NCI-H1436 (cell line): ENCODE measurements around the gene GDPD3.
A peak's percentile ranks its signal among the peaks of the same experiment; 100 is the strongest.
"Not testable (repeated sequence)": the region's sequence is repeated elsewhere in the genome, so short reads cannot be mapped to it uniquely, and the experiment has no call there.

ENCODE experiments used
- DNase-seq: peaks from one replicate; lab custom pipeline; 2025; lab: John Stamatoyannopoulos, UW

The GDPD3 gene

GRCh38 chr16:30113031-30113710, at the start of gene GDPD3:
TSS of gene GDPD3 (minus strand) at chr16:30113537. CDS start at chr16:30113478, 59 bp downstream.
- DNase-seq, result no peak

GRCh38 chr16:30157214-30157613, 43.9 kb upstream of the GDPD3 start:
- DNase-seq, result no peak

DNA sequence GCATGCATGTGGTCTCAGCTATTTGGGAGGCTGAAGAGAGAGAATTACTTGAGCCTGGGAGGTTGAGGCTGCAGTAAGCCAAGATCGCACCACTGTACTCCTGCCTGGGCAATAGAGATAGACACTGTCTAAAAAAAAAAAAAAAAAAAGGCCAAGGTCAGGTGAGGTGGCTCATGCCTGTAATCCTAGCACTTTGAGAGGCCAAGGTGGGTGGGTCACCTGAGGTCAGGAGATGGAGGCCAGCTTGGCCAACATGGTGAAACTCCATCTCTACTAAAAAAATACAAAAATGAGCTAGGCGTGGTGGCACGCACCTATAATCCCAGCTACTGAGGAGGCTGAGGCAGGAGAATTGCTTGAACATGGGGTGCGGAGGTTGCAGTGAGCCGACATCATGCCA, 41.9 kb upstream of the GDPD3 start:
- DNase-seq, result no peak

DNA sequence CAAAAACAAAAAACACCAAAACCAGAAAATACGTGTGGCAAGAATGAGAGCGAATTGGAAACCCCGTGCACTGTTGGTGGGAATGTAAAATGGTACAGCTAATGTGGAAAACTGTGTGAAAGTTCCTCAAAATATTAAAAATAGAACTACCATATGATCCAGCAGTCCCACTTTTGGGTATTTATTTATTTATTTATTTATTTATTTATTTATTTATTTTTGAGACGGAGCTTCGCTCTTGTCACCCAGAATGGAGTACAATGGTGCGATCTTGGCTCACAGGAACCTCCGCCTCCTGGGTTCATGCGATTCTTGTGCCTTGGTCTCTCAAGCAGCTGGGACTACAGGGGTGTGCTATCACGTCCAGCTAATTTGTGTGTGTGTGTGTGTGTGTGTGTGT, 39.2 kb upstream of the GDPD3 start:
- no peak for DNase-seq

DNA sequence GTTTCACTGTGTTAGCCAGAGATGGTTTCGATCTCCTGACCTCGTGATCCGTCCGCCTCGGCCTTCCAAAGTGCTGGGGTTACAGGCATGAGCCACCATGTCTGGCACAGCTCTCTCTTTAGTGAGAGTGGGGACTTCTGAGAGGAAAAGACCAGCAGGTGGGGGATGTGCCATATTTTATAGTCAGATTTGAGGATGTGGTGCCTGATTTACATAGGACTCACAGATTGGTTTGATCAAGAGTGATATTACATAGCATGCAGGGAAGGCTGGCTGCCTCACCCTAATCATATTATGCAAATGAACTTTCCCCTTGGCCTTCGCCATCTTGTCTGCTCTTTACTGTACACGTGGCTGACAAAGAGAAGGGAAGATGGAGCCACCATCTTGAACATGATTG, 37.8 kb upstream of the GDPD3 start:
- no peak for DNase-seq

DNA sequence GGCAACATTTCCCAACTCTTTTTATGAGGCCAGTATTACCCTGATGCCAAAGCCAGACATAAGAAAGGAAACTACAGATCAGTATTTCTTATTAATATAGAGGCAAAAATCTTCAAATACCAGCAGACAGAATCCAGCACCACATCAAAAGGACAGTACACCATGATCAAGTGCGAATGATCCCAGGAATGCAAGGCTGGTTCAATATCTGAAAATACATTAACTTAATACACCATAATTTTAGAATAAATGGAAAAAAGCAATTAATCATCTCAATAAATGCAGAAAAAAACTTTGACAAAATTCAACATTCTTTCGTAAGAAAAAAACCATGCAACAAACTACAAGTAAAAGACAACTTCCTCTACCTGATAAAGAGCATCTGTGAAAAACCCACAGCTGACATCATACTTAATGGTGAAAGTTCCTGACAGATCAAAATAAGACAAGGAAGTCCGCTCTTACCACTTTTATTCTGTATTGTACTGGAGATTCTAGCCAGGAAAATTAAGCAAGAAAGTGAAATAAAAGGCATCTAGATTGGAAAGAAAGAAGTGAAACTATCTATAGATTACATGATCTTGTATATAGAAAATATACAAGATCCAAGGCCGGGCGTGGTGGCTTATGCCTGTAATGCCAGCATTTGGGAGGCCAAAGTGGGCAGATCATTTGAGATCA, 36.1 kb upstream of the GDPD3 start:
- no peak for DNase-seq

GRCh38 chr16:30147843-30148510, 34.6 kb upstream of the GDPD3 start:
- no peak for DNase-seq

GRCh38 chr16:30145657-30146056, 32.3 kb upstream of the GDPD3 start:
- DNase-seq, result no peak

DNA sequence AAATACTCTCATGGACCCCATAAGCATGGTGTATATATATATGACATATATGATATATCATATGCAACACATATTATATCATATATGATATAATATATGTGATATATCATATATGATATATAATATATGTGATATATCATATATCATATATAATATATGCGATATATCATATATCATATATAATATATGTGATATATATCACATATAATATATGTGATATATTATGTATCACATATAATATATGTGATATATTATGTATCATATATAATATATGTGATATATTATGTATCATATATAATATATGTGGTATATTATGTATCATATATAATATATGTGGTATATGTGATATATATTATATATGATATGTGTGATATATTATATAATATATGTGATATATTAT, 31.6 kb upstream of the GDPD3 start:
- no peak for DNase-seq

- DNase-seq, result no peak
These were observed 30.7 kb upstream of the GDPD3 start for GRCh38 chr16:30144017-30144416.

DNA sequence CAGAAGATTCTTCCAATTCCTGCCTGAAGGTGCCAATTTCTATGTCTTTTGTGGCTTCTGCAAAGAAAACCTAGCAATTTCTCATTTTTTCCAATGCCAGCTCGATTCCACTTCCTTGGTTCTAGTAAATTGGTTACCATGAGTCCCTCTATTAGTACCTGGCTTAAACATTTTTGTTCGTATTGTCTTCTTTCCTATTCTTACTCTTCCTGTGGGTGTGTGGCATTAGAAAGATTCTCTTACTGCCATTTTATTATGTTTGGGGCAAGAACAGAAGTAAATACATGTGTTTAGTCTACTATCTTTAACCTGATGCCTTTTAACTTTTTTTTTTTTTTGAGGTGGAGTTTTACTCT, 30.0 kb upstream of the GDPD3 start:
- no peak for DNase-seq

DNA sequence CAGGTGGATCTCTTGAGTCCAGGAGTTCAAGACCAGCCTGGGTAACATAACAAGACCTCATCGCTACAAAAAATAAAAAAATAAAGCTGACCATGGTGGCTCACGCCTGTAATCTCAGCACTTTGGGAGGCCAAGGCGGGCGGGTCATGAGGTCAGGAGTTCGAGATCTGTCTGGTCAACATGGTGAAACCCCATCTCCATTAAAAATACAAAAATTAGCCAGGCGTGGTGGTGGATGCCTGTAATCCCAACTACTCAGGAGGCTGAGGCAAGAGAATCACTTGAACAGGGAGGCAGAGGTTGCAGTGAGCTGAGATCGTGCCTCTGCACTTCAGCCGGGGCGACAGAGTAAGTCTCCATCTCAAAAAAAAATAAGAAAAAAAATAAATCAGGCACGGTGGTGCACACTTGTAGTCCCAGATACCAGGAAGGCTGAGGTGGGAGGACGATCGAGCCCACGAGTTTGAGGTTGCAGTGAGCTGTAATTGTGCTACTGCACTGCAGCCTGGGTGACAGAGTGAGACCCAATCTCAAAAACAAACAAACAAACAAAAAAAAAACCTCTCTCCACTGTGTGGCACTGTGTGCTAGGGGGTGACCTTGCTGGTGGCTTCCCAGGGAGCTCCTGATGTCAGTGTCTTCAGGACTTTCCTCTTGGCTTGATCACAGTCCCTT, 29.5 kb upstream of the GDPD3 start:
- DNase-seq, result peak; percentile 13

DNA sequence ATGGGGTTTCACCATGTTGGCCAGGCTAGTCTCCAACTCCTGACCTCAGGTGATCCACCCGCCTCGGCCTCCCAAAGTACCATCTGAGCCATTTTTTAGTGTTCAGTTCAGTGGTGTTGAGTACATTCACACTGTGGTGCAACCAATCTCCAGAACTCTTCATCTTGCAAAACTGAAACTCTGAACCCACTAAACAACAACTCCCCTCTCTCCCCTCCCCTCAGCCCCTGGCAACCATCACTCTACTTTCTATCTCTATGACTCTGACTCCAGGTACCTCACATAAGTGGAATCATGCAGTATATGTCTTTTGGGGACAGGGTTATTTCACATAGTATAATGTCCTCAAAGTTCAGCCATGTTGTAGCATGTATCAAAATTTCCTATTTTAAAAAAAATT, 28.4 kb upstream of the GDPD3 start:
- no peak for DNase-seq

DNA sequence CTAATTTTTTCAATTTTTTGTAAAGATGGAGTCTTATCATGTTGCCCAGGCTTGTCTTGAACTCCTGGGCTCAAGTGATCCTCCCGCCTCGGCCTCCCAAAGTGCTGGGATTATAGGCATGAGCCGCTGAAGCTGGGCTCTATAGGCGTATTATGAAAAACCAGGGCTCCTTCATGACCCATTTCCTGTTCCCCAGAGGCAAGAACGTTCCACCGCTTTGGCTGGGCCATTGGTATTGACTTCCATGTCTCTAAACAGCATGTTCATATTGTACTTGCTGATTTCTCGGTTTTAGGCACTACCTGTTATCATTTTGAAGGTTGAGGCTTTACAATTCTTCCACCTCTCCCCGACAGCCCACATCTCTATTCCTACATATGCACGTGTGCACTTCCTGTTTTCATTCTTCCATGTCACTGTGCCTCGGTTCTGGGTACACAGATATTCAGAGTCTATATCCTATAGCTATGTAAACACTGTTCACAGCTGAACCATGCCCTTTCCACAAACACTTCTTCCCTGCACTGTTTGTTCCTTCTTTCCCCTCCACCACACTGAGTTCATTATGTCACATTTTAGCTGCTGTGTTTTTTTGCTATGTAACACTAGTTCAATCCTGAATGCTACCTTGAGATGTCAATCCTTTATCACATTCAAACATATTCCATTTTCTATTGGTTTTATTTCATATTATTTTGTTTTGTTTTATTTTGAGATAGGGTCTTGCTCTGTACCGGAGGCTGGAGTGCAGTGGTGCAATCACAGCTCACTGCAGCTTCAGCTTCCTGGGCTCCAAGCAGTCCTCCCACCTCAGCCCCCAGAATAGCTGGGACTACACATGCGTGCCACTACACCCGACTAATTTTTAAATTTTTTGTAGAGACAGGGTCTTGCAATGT, 26.5 kb upstream of the GDPD3 start:
- no peak for DNase-seq

DNA sequence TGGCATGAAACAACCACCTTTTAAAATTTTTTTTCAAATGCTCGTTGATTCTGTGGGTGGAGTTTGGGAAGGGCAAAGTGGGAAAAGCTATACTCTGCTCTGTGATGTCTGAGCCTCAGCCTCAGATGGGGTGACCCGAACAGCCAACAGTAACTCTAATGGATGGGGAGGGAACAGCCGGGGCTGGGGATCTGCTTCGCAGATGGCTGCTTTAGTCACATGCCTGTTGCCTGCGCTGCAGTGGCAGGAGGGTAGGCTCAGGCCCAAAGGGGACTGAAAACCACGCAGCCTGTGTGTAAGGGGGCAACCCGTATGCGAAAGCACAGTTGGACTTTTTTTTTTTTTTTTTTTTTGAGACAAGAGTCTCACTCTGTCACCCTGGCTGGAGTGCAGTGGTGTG, 24.6 kb upstream of the GDPD3 start:
- no peak for DNase-seq

GRCh38 chr16:30136971-30137605, 23.8 kb upstream of the GDPD3 start:
- no peak for DNase-seq

DNA sequence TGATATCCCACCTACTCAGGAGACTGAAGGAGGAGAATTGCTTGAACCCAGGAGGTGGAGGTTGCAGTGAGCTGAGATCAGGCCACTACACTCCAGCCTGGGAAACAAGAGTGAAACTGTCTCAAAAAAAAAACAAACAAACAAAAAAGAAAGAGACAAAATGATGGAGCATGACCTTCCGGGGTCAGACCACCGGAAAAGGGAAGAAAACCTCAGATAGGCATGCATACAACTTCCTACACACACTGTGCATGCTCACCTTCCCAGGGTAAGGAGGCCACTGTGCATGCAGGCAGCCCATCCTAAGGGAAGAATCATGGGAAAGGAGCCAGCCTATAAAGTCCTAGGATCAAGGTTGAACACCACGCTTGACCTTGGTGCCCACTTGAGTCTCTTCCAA, 19.3 kb upstream of the GDPD3 start:
- DNase-seq, result no peak

DNA sequence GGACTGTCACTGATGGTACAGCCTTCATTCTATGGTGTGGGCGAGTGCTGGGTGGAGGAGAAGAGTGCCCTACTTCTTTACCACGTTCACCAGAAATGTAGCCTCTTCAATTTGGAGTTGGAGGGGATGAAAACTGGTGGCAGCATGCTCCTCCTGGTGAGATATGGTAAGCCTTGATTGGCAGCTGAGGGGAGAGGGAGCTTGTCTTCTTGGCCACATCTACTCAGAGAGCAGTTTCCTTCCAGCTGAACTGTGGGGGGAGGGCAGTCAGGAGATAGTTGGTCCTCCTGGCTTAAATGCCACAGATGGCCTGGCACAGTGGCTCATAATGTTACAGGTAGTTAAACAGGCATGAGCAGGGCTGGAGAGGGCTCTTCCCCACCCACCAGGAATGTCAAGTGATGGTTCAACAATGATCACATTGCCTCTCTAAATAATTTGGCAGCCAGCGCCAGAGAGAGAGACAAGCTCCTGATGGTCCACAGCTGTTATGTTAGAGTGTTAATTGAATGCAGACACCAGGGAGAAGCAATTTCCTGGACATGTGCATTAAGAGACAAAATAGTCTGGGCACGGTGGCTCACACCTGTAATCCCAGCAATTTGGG, 18.6 kb upstream of the GDPD3 start:
- peak; percentile 47 for DNase-seq

- no peak for DNase-seq
These were observed 14.7 kb upstream of the GDPD3 start for GRCh38 chr16:30127993-30128392.

GRCh38 chr16:30125690-30126089, 12.4 kb upstream of the GDPD3 start:
- DNase-seq, result not testable (repeated sequence)

DNA sequence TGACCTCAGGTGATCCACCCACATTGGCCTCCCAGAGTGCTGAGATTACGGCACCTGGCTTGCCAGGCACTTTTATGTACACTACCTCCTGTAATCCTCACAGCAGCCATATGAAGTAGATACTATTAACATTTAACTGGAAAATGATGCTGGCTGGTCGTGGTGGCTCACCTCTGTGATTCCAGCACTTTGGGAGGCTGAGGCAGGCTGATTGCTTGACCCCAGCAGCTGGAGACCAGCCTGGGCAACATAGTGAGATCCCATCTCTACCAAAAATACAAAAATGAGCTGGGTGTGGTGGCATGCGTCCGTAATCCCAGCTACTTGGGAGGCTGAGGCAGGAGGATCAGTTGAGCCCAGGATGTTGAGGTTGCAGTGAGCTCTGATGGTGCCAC, 11.6 kb upstream of the GDPD3 start:
- no peak for DNase-seq
